ENCODE data around the gene MEPCE. TPM values are rescaled to one million over a fixed set of nuclear protein-coding genes. Genes with fewer than 3 reads are reported as not detected.

Gene MEPCE
- total and polyA plus RNA-seq, 10 of the 15 experiments (the other 5 are each of a cell fraction or from before 2014, with no cell fraction given) = 8.2 to 48.0 (median 22.1) TPM

DNA sequence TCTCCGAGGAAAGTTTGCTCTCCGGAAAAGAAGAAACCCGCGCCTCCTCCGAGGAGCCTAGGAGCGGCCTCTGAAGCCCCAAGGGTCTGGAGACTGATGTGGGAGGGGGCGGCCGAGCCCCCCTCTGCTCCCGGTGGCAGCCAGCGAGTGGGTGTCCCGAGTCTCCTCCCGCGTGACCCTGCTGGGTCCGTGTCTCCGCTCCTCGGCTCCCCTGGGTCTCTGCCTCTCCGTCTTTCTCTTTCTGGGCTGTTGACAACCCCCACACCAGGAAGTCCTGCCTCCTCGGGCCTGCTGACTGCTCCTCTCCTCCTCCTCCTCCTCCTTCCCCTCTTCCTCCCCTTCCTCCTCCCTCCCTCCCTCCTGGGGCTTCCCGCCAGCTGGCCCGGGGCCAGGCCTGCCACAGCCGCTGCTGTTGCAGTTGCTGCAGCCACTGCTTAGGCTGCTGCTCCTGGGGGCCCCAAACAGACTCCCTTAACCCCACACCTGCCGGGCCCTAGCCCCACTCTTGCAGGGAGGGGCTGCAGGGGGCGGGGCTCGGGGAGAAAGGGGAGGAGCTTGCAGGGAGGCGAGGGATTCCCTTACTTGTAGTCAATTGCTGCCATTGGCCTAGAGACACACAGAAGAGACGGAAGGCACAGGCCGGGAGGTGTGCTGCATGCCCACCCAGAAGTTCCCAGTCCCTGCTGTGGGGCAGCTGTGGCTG lies 49.5 kb downstream of the MEPCE start, which contains the start of gene TSC22D4 (continued):
- TF ChIP-seq FOXM1 (IDR thresholded peaks at IDR 0.05; ENCODE audit: low read depth, low read length) = peak; percentile 56; the same call in 1 of the 2 replicates
- TF ChIP-seq EED (IDR thresholded peaks at IDR 0.05; ENCODE audit: low read depth) = peak; percentile 52; the same call in 1 of the 2 replicates
- TF ChIP-seq CREB1 (IDR thresholded peaks at IDR 0.05; ENCODE audit: low read depth) = peak; percentile 54; the same call in 1 of the 2 replicates
- TF ChIP-seq, protein P1, sequence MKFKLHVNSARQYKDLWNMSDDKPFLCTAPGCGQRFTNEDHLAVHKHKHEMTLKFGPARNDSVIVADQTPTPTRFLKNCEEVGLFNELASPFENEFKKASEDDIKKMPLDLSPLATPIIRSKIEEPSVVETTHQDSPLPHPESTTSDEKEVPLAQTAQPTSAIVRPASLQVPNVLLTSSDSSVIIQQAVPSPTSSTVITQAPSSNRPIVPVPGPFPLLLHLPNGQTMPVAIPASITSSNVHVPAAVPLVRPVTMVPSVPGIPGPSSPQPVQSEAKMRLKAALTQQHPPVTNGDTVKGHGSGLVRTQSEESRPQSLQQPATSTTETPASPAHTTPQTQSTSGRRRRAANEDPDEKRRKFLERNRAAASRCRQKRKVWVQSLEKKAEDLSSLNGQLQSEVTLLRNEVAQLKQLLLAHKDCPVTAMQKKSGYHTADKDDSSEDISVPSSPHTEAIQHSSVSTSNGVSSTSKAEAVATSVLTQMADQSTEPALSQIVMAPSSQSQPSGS (IDR thresholded peaks at IDR 0.05; ENCODE audit: low read length) = no peak
- TF ChIP-seq POLR2AphosphoS2 (IDR thresholded peaks at IDR 0.05; ENCODE audit: low read depth, low read length) = peak; percentile 86; the same call in 1 of the 2 replicates
- TF ChIP-seq, protein P2, sequence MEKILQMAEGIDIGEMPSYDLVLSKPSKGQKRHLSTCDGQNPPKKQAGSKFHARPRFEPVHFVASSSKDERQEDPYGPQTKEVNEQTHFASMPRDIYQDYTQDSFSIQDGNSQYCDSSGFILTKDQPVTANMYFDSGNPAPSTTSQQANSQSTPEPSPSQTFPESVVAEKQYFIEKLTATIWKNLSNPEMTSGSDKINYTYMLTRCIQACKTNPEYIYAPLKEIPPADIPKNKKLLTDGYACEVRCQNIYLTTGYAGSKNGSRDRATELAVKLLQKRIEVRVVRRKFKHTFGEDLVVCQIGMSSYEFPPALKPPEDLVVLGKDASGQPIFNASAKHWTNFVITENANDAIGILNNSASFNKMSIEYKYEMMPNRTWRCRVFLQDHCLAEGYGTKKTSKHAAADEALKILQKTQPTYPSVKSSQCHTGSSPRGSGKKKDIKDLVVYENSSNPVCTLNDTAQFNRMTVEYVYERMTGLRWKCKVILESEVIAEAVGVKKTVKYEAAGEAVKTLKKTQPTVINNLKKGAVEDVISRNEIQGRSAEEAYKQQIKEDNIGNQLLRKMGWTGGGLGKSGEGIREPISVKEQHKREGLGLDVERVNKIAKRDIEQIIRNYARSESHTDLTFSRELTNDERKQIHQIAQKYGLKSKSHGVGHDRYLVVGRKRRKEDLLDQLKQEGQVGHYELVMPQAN (conservative IDR thresholded peaks at IDR 0.05) = peak; percentile 53; the same call in 1 of the 2 replicates
- TF ChIP-seq CBFB (IDR thresholded peaks at IDR 0.05; ENCODE audit: low read depth) = peak; percentile 61; the same call in 1 of the 2 replicates
- TF ChIP-seq, protein P3, sequence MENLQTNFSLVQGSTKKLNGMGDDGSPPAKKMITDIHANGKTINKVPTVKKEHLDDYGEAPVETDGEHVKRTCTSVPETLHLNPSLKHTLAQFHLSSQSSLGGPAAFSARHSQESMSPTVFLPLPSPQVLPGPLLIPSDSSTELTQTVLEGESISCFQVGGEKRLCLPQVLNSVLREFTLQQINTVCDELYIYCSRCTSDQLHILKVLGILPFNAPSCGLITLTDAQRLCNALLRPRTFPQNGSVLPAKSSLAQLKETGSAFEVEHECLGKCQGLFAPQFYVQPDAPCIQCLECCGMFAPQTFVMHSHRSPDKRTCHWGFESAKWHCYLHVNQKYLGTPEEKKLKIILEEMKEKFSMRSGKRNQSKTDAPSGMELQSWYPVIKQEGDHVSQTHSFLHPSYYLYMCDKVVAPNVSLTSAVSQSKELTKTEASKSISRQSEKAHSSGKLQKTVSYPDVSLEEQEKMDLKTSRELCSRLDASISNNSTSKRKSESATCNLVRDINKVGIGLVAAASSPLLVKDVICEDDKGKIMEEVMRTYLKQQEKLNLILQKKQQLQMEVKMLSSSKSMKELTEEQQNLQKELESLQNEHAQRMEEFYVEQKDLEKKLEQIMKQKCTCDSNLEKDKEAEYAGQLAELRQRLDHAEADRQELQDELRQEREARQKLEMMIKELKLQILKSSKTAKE (IDR thresholded peaks at IDR 0.05; ENCODE audit: low read depth, poor library complexity, severe bottlenecking) = peak; percentile 65
- peak in 1 of 2 experiments; percentile 57; a peak in 2 of 4 replicates for TF ChIP-seq ETV6 (conservative IDR thresholded peaks at IDR 0.05 in 1 of 2, IDR thresholded peaks at IDR 0.05 in 1 of 2; ENCODE audit: borderline replicate concordance in 1 of 2, low read depth in 1 of 2)
- TF ChIP-seq MTA2 (IDR thresholded peaks at IDR 0.05; ENCODE audit: low read depth) = peak; percentile 70; the same call in 1 of the 2 replicates
- TF ChIP-seq GATAD2B (conservative IDR thresholded peaks at IDR 0.05; ENCODE audit: low read depth) = peak; percentile 60; the same call in 1 of the 2 replicates
- peak; percentile 60 to 71; a peak in 3 of 4 replicates for TF ChIP-seq BHLHE40 (IDR thresholded peaks at IDR 0.05; ENCODE audit: borderline replicate concordance in 1 of 2, low read depth in 2 of 2, low read length in 1 of 2)
- no peak for TF ChIP-seq SPI1 (IDR thresholded peaks at IDR 0.05; ENCODE audit: borderline replicate concordance, insufficient read depth, low read depth, low read length)
- TF ChIP-seq ZNF207 (IDR thresholded peaks at IDR 0.05; ENCODE audit: borderline replicate concordance) = no peak
- TF ChIP-seq JUND (IDR thresholded peaks at IDR 0.05; ENCODE audit: low read depth, low read length) = no peak
- TF ChIP-seq TCF12 (IDR thresholded peaks at IDR 0.05; ENCODE audit: low read depth, low read length) = peak; percentile 60; the same call in 1 of the 2 replicates
- TF ChIP-seq NFYA (IDR thresholded peaks at IDR 0.05; ENCODE audit: borderline replicate concordance, low read depth, low read length) = no peak
- 0 out of 4 replicates have a peak, but pooled peaks of 1 of the 2 experiments have one; percentile 24 for TF ChIP-seq SRF (IDR thresholded peaks at IDR 0.05; ENCODE audit: low read depth in 2 of 2, low read length in 2 of 2)
- TF ChIP-seq, protein P4, sequence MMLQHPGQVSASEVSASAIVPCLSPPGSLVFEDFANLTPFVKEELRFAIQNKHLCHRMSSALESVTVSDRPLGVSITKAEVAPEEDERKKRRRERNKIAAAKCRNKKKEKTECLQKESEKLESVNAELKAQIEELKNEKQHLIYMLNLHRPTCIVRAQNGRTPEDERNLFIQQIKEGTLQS (IDR thresholded peaks at IDR 0.05; ENCODE audit: borderline replicate concordance, extremely low read depth, low read depth, low read length) = no peak
- TF ChIP-seq STAT1 (conservative IDR thresholded peaks at IDR 0.05) = no peak
- TF ChIP-seq IKZF2 (IDR thresholded peaks at IDR 0.05) = peak; percentile 88 to 92
- TF ChIP-seq HDGF (IDR thresholded peaks at IDR 0.05) = peak; percentile 100
- TF ChIP-seq POLR2A (IDR thresholded peaks at IDR 0.05; ENCODE audit: low read depth, low read length) = peak; percentile 87
- TF ChIP-seq IKZF1 (conservative IDR thresholded peaks at IDR 0.05) = peak; percentile 87
- peak; percentile 60; the same call in 1 of the 2 replicates for TF ChIP-seq PML (IDR thresholded peaks at IDR 0.05; ENCODE audit: low read length)

Measured in GM12878 (cell line).